ENCODE results near the gene PRLR.

The PRLR gene

GRCh38 chr5:35063414-35063813 lies 166.9 kb downstream of the PRLR start:
- H3K4me1 ChIP-seq (ENCODE audit: control insufficient read depth, low read length), result no peaks in the 10 kb centered on the region
- no peak for TF ChIP-seq CTCF (IDR thresholded peaks at IDR 0.05; ENCODE audit: low read depth, low read length, poor library complexity, severe bottlenecking)
- TF ChIP-seq EZH2phosphoT487 (IDR thresholded peaks at IDR 0.05; ENCODE audit: borderline replicate concordance, low read length), result no peak
- no peaks in the 10 kb centered on the region for H3F3A ChIP-seq (ENCODE audit: control insufficient read depth, insufficient read depth)
- no peaks in the 10 kb centered on the region for H4K20me1 ChIP-seq (ENCODE audit: control insufficient read depth, insufficient read depth, low read depth, low read length)
- no peaks in the 10 kb centered on the region for H3K9me3 ChIP-seq (ENCODE audit: control insufficient read depth, insufficient read depth, low read length)
- no peak overlapping the region for H3K4me3 ChIP-seq (ENCODE audit: low read length)
- no peaks in the 10 kb centered on the region for H3K36me3 ChIP-seq (ENCODE audit: control insufficient read depth, low read length)
- H3K4me2 ChIP-seq (ENCODE audit: low read length), result no peak overlapping the region
- H3K79me2 ChIP-seq (ENCODE audit: control insufficient read depth, low read length), result no peaks in the 10 kb centered on the region
- H3K27ac ChIP-seq (ENCODE audit: low read depth, low read length), result no peak overlapping the region
- no peaks in the 10 kb centered on the region for H3K27me3 ChIP-seq (ENCODE audit: control insufficient read depth, low read length)
- H3K9me2 ChIP-seq (replicated peaks; ENCODE audit: control insufficient read depth, low read length), result no peaks in the 10 kb centered on the region

- Histone ChIP-seq H3K9me2 (replicated peaks; ENCODE audit: control insufficient read depth, low read length) (no peaks in the 10 kb centered on the region), H4K20me1 (ENCODE audit: control insufficient read depth, insufficient read depth, low read depth, low read length) (no peaks in the 10 kb centered on the region), H3K9me3 (ENCODE audit: control insufficient read depth, insufficient read depth, low read length) (no peaks in the 10 kb centered on the region), H3K79me2 (ENCODE audit: control insufficient read depth, low read length) (no peaks in the 10 kb centered on the region), H3K4me2 (ENCODE audit: low read length) (no peak overlapping the region), H3K4me1 (ENCODE audit: control insufficient read depth, low read length) (no peaks in the 10 kb centered on the region), H3K27ac (ENCODE audit: low read depth, low read length) (no peak overlapping the region), H3F3A (ENCODE audit: control insufficient read depth, insufficient read depth) (no peaks in the 10 kb centered on the region), H3K4me3 (ENCODE audit: low read length) (no peak overlapping the region), H3K36me3 (ENCODE audit: control insufficient read depth, low read length) (no peaks in the 10 kb centered on the region), H3K27me3 (ENCODE audit: control insufficient read depth, low read length) (no peaks in the 10 kb centered on the region)
- TF ChIP-seq CTCF (IDR thresholded peaks at IDR 0.05; ENCODE audit: low read depth, low read length, poor library complexity, severe bottlenecking) (no peak), EZH2phosphoT487 (IDR thresholded peaks at IDR 0.05; ENCODE audit: borderline replicate concordance, low read length) (no peak)
Observed at GRCh38 chr5:35061211-35061770, 169.0 kb downstream of the PRLR start.

GRCh38 chr5:35060236-35060635 lies 170.1 kb downstream of the PRLR start:
- no peak for TF ChIP-seq EZH2phosphoT487 (IDR thresholded peaks at IDR 0.05; ENCODE audit: borderline replicate concordance, low read length)
- no peak for TF ChIP-seq CTCF (IDR thresholded peaks at IDR 0.05; ENCODE audit: low read depth, low read length, poor library complexity, severe bottlenecking)
- Histone ChIP-seq H3K4me1 (ENCODE audit: control insufficient read depth, low read length) (no peaks in the 10 kb centered on the region), H4K20me1 (ENCODE audit: control insufficient read depth, insufficient read depth, low read depth, low read length) (no peaks in the 10 kb centered on the region), H3K9me2 (replicated peaks; ENCODE audit: control insufficient read depth, low read length) (no peaks in the 10 kb centered on the region), H3K27ac (ENCODE audit: low read depth, low read length) (no peak overlapping the region), H3F3A (ENCODE audit: control insufficient read depth, insufficient read depth) (no peaks in the 10 kb centered on the region), H3K4me3 (ENCODE audit: low read length) (no peak overlapping the region), H3K4me2 (ENCODE audit: low read length) (no peak overlapping the region), H3K79me2 (ENCODE audit: control insufficient read depth, low read length) (no peaks in the 10 kb centered on the region), H3K27me3 (ENCODE audit: control insufficient read depth, low read length) (no peaks in the 10 kb centered on the region), H3K9me3 (ENCODE audit: control insufficient read depth, insufficient read depth, low read length) (no peaks in the 10 kb centered on the region), H3K36me3 (ENCODE audit: control insufficient read depth, low read length) (no peaks in the 10 kb centered on the region)

Measured in DOHH2 (cell line).